Measurements from ENCODE around the gene GATA3.

GRCh38 chr10:8073691-8074416, 19.4 kb downstream of the GATA3 start:
- no peak for TF ChIP-seq CTCF (IDR thresholded peaks at IDR 0.05; ENCODE audit: low read length)
- TF ChIP-seq EZH2phosphoT487 (IDR thresholded peaks at IDR 0.05; ENCODE audit: low read length), result no peak

All from MM.1S (cell line).